ENCODE measurements around the gene HAPSTR1.

- no peak for TF ChIP-seq CTCF (IDR thresholded peaks at IDR 0.05; ENCODE audit: low read length)
- no peak for TF ChIP-seq EZH2 (optimal IDR thresholded peaks at IDR 0.05; ENCODE audit: low read depth, low read length)
- no peak for TF ChIP-seq EZH2phosphoT487 (IDR thresholded peaks at IDR 0.05; ENCODE audit: low read length)
These were observed 45.2 kb downstream of the HAPSTR1 start for GRCh38 chr16:9136596-9136995.

All from MM.1S (cell line).